Liver (tissue), 9 donors: Measurements from ENCODE around the gene PLPP3. TPM values are rescaled to one million over a fixed set of nuclear protein-coding genes. Genes with fewer than 3 reads are reported as not detected.

Experiments
- DNase-seq: peaks from one replicate; pipeline ENCODE4 v3.0.0-alpha.2; 2017; ENCODE audit warnings: low spot score
- H3K27ac ChIP-seq, 2 donors: one replicate each; pipeline ENCODE4 v1.7.0; 2013; ENCODE audit warnings: inconsistent platforms in 2 of 2, low read length in 2 of 2, control low read depth in 1 of 2, low read depth in 1 of 2, mild to moderate bottlenecking in 1 of 2
- H3K27me3 ChIP-seq, 4 donors: one replicate each; pipeline versions ENCODE4 v1.6.1 to v1.7.0; 2013; ENCODE audit warnings: low read length in 3 of 4, inconsistent platforms in 1 of 4, mild to moderate bottlenecking in 1 of 4, moderate library complexity in 1 of 4; ENCODE audit not compliant: control insufficient read depth in 4 of 4, insufficient read depth in 4 of 4
- H3K36me3 ChIP-seq, 4 donors: one replicate each; pipeline versions ENCODE4 v1.6.1 to v1.7.0; 2013; ENCODE audit warnings: low read length in 3 of 4, mild to moderate bottlenecking in 3 of 4, low read depth in 1 of 4, moderate library complexity in 1 of 4; ENCODE audit not compliant: control insufficient read depth in 4 of 4, insufficient read depth in 3 of 4
- H3K4me1 ChIP-seq, 4 donors: one replicate each; pipeline versions ENCODE4 v1.6.1 to v1.7.0; 2013; ENCODE audit warnings: low read length in 3 of 4, mild to moderate bottlenecking in 3 of 4, moderate library complexity in 1 of 4; ENCODE audit not compliant: control insufficient read depth in 4 of 4, insufficient read depth in 4 of 4
- H3K4me3 ChIP-seq, 3 donors: one replicate each; pipeline versions ENCODE4 v1.6.1 to v1.7.0; 2013; ENCODE audit warnings: low read length in 3 of 3, control low read depth in 1 of 3, low read depth in 1 of 3, mild to moderate bottlenecking in 1 of 3
- H3K9ac ChIP-seq, 2 donors: one replicate each; pipeline ENCODE4 v1.7.0; 2013; ENCODE audit warnings: low read length in 2 of 2, mild to moderate bottlenecking in 2 of 2, moderate library complexity in 2 of 2, control low read depth in 1 of 2, low read depth in 1 of 2
- H3K9me3 ChIP-seq, 4 donors: one replicate each; pipeline versions ENCODE4 v1.6.1 to v1.7.0; 2013; ENCODE audit warnings: low read length in 3 of 4; ENCODE audit not compliant: control insufficient read depth in 4 of 4
- ATF3 ChIP-seq: IDR thresholded peaks from 2 replicates; pipeline ENCODE4 v1.6.1; 2016; ENCODE audit warnings: antibody characterized with exemption
- CTCF ChIP-seq: fragments of 150-350 bp; IDR thresholded peaks from 2 replicates; pipeline ENCODE4 v1.5.1; 2017; ENCODE audit warnings: improper control_type of control experiment, low read depth, low read length; ENCODE audit not compliant: missing input control
- EGR1 ChIP-seq, 2 donors: IDR thresholded peaks; 2 replicates each; pipeline ENCODE4 v1.6.1; 2016 to 2018; ENCODE audit warnings: antibody characterized with exemption in 2 of 2, low read depth in 2 of 2
- FOXA1 ChIP-seq: IDR thresholded peaks from 2 replicates; pipeline ENCODE4 v1.6.1; 2016; ENCODE audit warnings: antibody characterized with exemption
- FOXA2 ChIP-seq: IDR thresholded peaks from 2 replicates; pipeline ENCODE4 v1.6.1; 2016; ENCODE audit warnings: antibody characterized with exemption
- HNF4A ChIP-seq, 2 donors: conservative IDR thresholded peaks; 2 replicates each; pipeline ENCODE4 v1.6.1; 2016; ENCODE audit warnings: antibody characterized with exemption in 2 of 2, mild to moderate bottlenecking in 2 of 2
- HNF4G ChIP-seq: IDR thresholded peaks from 2 replicates; pipeline ENCODE4 v1.6.1; 2016; ENCODE audit warnings: antibody characterized with exemption
- JUND ChIP-seq, 2 donors: IDR thresholded peaks; 2 replicates each; pipeline ENCODE4 v1.6.1; 2016; ENCODE audit warnings: antibody characterized with exemption in 2 of 2
- NR2F2 ChIP-seq: IDR thresholded peaks from 2 replicates; pipeline ENCODE4 v1.6.1; 2016; ENCODE audit warnings: antibody characterized with exemption
- RAD21 ChIP-seq, 2 donors: IDR thresholded peaks; 2 replicates each; pipeline ENCODE4 v1.6.1; 2016; ENCODE audit warnings: antibody characterized with exemption in 2 of 2, mild to moderate bottlenecking in 2 of 2
- REST ChIP-seq: IDR thresholded peaks from 2 replicates; pipeline ENCODE4 v1.6.1; 2016; ENCODE audit warnings: antibody characterized with exemption, mild to moderate bottlenecking
- RXRA ChIP-seq, 2 donors: IDR thresholded peaks; 2 replicates each; pipeline ENCODE4 v1.6.1; 2017 to 2018; ENCODE audit warnings: antibody characterized with exemption in 2 of 2, mild to moderate bottlenecking in 1 of 2
- SP1 ChIP-seq: IDR thresholded peaks from 2 replicates; pipeline ENCODE4 v1.6.1; 2018; ENCODE audit warnings: antibody characterized with exemption, mild to moderate bottlenecking
- TAF1 ChIP-seq: conservative IDR thresholded peaks from 2 replicates; pipeline ENCODE4 v1.6.1; 2016; ENCODE audit warnings: antibody characterized with exemption, mild to moderate bottlenecking
- YY1 ChIP-seq: IDR thresholded peaks from 2 replicates; pipeline ENCODE4 v1.6.1; 2016; ENCODE audit warnings: antibody characterized with exemption, mild to moderate bottlenecking
- ZBTB33 ChIP-seq: IDR thresholded peaks from 2 replicates; pipeline ENCODE4 v1.6.1; 2016; ENCODE audit warnings: antibody characterized with exemption
- WGBS: extraction: QIAGEN DNeasy Blood & Tissue Kit; methylation state at CpG from one replicate; pipeline ENCODE4 v1.1.7; 2013; 5-methylcytosine and 5-hydroxymethylcytosine counted together
- polyA plus RNA-seq, 2 donors: library from polyadenylated mRNA; stranded (reverse) in 1 of 2; unstranded in 1 of 2; fragments of 200-250 nt in 1 of 2; fragments of >200 nt in 1 of 2; fragmentation: Nextera tagmentation in 1 of 2; extraction: Ambion mirVana in 1 of 2; gene quantifications; one replicate each; pipeline versions ENCODE4 v1.2.1 to v1.2.3, GENCODE V29; 2013 to 2015
- total RNA-seq, 2 donors: library from RNA; depleted of rRNA; stranded (reverse); fragments of >200 nt; gene quantifications; one replicate each; pipeline ENCODE4 v1.2.3, GENCODE V29; 2014
- TF ChIP-seq, protein P1 (sequence below): IDR thresholded peaks from 2 replicates; pipeline ENCODE4 v1.6.1; 2016; ENCODE audit warnings: antibody characterized with exemption
- donor health status: healthy.
- donor health status: healthy.
- donor health status: healthy.
- donor health status: healthy.
- donor health status: healthy.

The PLPP3 gene
- total and polyA plus RNA-seq, 4 donors = 46.1 to 91.2 (median 67.6) TPM

GRCh38 chr1:56548571-56548970 lies 30.8 kb downstream of the PLPP3 start:
- no peak overlapping the region for H3K4me3 ChIP-seq
- no peak for DNase-seq
- H3K27ac ChIP-seq = peak overlapping the region; percentile 49 to 82
- peaks cover 0 to 2% (median under 1%) of the 10 kb centered on the region in 4 donors for H3K36me3 ChIP-seq
- peaks cover 16 to 96% (median 90%) of the 10 kb centered on the region in 4 donors for H3K4me1 ChIP-seq
- peak overlapping the region in 1 of 2 donors; percentile 24 for H3K9ac ChIP-seq
- TF ChIP-seq, protein P1, sequence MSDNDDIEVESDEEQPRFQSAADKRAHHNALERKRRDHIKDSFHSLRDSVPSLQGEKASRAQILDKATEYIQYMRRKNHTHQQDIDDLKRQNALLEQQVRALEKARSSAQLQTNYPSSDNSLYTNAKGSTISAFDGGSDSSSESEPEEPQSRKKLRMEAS = no peak
- TF ChIP-seq FOXA2 (peak; percentile 10), RXRA (IDR thresholded peaks at IDR 0.05) (peak in 1 of 2 donors; percentile 19)
- no peaks in the 10 kb centered on the region for H3K27me3 ChIP-seq
- no peaks in the 10 kb centered on the region for H3K9me3 ChIP-seq

GRCh38 chr1:56547977-56548376 lies 31.4 kb downstream of the PLPP3 start:
- H3K27me3 ChIP-seq = no peaks in the 10 kb centered on the region
- 19% methylated on average over 2 of the region's 2 CpGs for WGBS
- H3K9me3 ChIP-seq = no peaks in the 10 kb centered on the region
- peaks cover 0 to 2% (median under 1%) of the 10 kb centered on the region in 4 donors for H3K36me3 ChIP-seq
- peak overlapping the region; percentile 49 to 82 for H3K27ac ChIP-seq
- peak overlapping the region in 1 of 2 donors; percentile 24 for H3K9ac ChIP-seq
- no peak for TF ChIP-seq EGR1 (IDR thresholded peaks at IDR 0.05; ENCODE audit: low read depth in 2 of 2)
- TF ChIP-seq HNF4G = peak; percentile 26
- peak; percentile 48 for TF ChIP-seq NR2F2
- TF ChIP-seq ZBTB33 = no peak
- TF ChIP-seq TAF1 = no peak
- peak; percentile 33 for TF ChIP-seq ATF3
- peak; percentile 70 for TF ChIP-seq REST
- TF ChIP-seq FOXA2 = peak; percentile 62
- TF ChIP-seq JUND (IDR thresholded peaks at IDR 0.05) = peak; percentile 44 to 71
- TF ChIP-seq RXRA (IDR thresholded peaks at IDR 0.05) = peak; percentile 77 to 85
- peak; percentile 57 for TF ChIP-seq YY1
- TF ChIP-seq FOXA1 = peak; percentile 45
- no peak for TF ChIP-seq CTCF
- TF ChIP-seq, protein P1 = no peak
- peak; percentile 42 to 49 for TF ChIP-seq RAD21 (IDR thresholded peaks at IDR 0.05)
- peak; percentile 70 to 80 for TF ChIP-seq HNF4A (conservative IDR thresholded peaks at IDR 0.05)
- peak; percentile 81 for TF ChIP-seq SP1
- DNase-seq = no peak
- H3K4me3 ChIP-seq = no peak overlapping the region
- peaks cover 17 to 96% (median 89%) of the 10 kb centered on the region in 4 donors for H3K4me1 ChIP-seq
